Hepatocyte (in vitro differentiated cells): ENCODE measurements around the gene SNX9. TPM values are rescaled to one million over a fixed set of nuclear protein-coding genes. Genes with fewer than 3 reads are reported as not detected.

Experiments used
- DNase-seq: peaks from one replicate; pipeline ENCODE4 v3.0.0-alpha.2; 2016; ENCODE audit warnings: low spot score
- H2AFZ ChIP-seq: fragments of 200-600 bp; sonication (generic); 2 replicates; pipeline ENCODE4 v1.6.0; 2016; ENCODE audit warnings: antibody characterized with exemption, mild to moderate bottlenecking
- H3K27ac ChIP-seq: fragments of 200-600 bp; sonication (generic); 2 replicates; pipeline ENCODE4 v1.5.1; 2016; ENCODE audit warnings: mild to moderate bottlenecking
- H3K27me3 ChIP-seq: fragments of 200-600 bp; sonication (generic); 2 replicates; pipeline ENCODE4 v1.6.1; 2016
- H3K36me3 ChIP-seq: fragments of 200-600 bp; sonication (generic); replicated peaks from 2 replicates; pipeline ENCODE4 v1.5.1; 2016; ENCODE audit warnings: low read depth; ENCODE audit not compliant: insufficient read depth
- H3K4me1 ChIP-seq: fragments of 200-600 bp; sonication (generic); 2 replicates; pipeline ENCODE4 v1.5.1; 2016; ENCODE audit warnings: mild to moderate bottlenecking, moderate library complexity; ENCODE audit not compliant: insufficient read depth
- H3K4me2 ChIP-seq: fragments of 200-600 bp; sonication (generic); 2 replicates; pipeline ENCODE4 v1.6.0; 2016
- H3K4me3 ChIP-seq: fragments of 200-600 bp; sonication (generic); 2 replicates; pipeline ENCODE4 v1.5.1; 2016; ENCODE audit warnings: mild to moderate bottlenecking
- H3K79me2 ChIP-seq: fragments of 200-600 bp; sonication (generic); 2 replicates; pipeline ENCODE4 v1.6.0; 2017; ENCODE audit warnings: mild to moderate bottlenecking
- H3K9me2 ChIP-seq: fragments of 200-600 bp; sonication (generic); replicated peaks from 2 replicates; pipeline ENCODE4 v1.6.0; 2017; ENCODE audit warnings: mild to moderate bottlenecking; ENCODE audit not compliant: insufficient read depth
- H3K9me3 ChIP-seq: fragments of 200-600 bp; sonication (generic); 2 replicates; pipeline ENCODE4 v1.5.1; 2016; ENCODE audit warnings: low read depth, mild to moderate bottlenecking
- H4K20me1 ChIP-seq: fragments of 200-600 bp; sonication (generic); 2 replicates; pipeline ENCODE4 v1.6.0; 2016; ENCODE audit warnings: mild to moderate bottlenecking; ENCODE audit not compliant: insufficient read depth, poor library complexity, severe bottlenecking
- EZH2 ChIP-seq: fragments of 200-600 bp; sonication (generic); IDR thresholded peaks from 2 replicates; pipeline ENCODE4 v1.6.1; 2016; ENCODE audit warnings: antibody characterized with exemption, mild to moderate bottlenecking, borderline replicate concordance
- EZH2phosphoT487 ChIP-seq: fragments of 200-600 bp; sonication (generic); IDR thresholded peaks from one replicate; pipeline ENCODE4 v1.6.1; 2018; ENCODE audit warnings: antibody characterized with exemption, mild to moderate bottlenecking, low read depth, moderate library complexity; ENCODE audit not compliant: unreplicated experiment, severe bottlenecking
- WGBS: methylation state at CpG from one replicate; pipeline ENCODE4 v1.1.6; 2016; ENCODE audit warnings: low lambda C conversion rate; ENCODE audit errors: missing lambda C conversion rate; 5-methylcytosine and 5-hydroxymethylcytosine counted together
- polyA plus RNA-seq: library from polyadenylated mRNA; unstranded; fragments of >200 nt; fragmentation: Nextera tagmentation; extraction: Ambion mirVana; gene quantifications from 2 replicates; pipeline ENCODE4 v1.2.1, GENCODE V29; 2016
- total RNA-seq: library from RNA; depleted of rRNA; stranded (reverse); fragments of >200 nt; gene quantifications from 2 replicates; pipeline ENCODE4 v1.2.3, GENCODE V29; 2014
- TF ChIP-seq, protein P1 (sequence below): fragments of 200-600 bp; sonication (generic); IDR thresholded peaks from 2 replicates; pipeline ENCODE4 v1.5.1; 2016; ENCODE audit warnings: antibody characterized with exemption, mild to moderate bottlenecking; ENCODE audit not compliant: poor library complexity

The SNX9 gene
- total and polyA plus RNA-seq, 2 experiments from 2014 or later = 34.1 to 34.7 TPM

DNA sequence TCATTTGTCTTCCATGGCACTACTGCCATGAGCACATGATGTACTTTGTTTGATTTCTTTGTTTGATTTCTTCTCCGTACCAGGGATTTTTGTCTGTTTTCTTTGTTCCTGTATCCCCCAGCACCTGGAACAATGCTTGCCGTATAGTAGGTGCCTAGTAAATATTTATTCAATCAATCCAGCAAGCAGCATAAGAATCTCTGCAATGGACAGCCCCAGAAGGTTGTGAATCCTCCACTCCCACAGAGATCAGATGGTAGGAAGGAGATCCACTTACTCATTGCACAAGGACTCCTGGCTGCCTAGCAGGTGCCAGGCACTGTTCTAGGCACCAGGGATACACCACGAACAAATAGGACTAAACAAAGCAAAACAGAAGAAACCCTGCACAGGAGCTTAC is 151.9 kb downstream of the SNX9 start:
- H3K9me2 ChIP-seq = no peaks in the 10 kb centered on the region
- H3K4me2 ChIP-seq = no peak overlapping the region
- H3K79me2 ChIP-seq = no peaks in the 10 kb centered on the region
- H3K36me3 ChIP-seq = no peaks in the 10 kb centered on the region
- H3K4me3 ChIP-seq = no peak overlapping the region
- H3K27me3 ChIP-seq = no peaks in the 10 kb centered on the region
- no peaks in the 10 kb centered on the region for H3K4me1 ChIP-seq
- H4K20me1 ChIP-seq = no peaks in the 10 kb centered on the region
- no peak overlapping the region for H3K27ac ChIP-seq
- no peak for DNase-seq
- TF ChIP-seq, protein P1, sequence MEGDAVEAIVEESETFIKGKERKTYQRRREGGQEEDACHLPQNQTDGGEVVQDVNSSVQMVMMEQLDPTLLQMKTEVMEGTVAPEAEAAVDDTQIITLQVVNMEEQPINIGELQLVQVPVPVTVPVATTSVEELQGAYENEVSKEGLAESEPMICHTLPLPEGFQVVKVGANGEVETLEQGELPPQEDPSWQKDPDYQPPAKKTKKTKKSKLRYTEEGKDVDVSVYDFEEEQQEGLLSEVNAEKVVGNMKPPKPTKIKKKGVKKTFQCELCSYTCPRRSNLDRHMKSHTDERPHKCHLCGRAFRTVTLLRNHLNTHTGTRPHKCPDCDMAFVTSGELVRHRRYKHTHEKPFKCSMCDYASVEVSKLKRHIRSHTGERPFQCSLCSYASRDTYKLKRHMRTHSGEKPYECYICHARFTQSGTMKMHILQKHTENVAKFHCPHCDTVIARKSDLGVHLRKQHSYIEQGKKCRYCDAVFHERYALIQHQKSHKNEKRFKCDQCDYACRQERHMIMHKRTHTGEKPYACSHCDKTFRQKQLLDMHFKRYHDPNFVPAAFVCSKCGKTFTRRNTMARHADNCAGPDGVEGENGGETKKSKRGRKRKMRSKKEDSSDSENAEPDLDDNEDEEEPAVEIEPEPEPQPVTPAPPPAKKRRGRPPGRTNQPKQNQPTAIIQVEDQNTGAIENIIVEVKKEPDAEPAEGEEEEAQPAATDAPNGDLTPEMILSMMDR = no peak
- TF ChIP-seq EZH2 = no peak
- no peak for TF ChIP-seq EZH2phosphoT487
- WGBS = 75% methylated on average over 3 of the region's 3 CpGs
- H2AFZ ChIP-seq = no peak overlapping the region
- H3K9me3 ChIP-seq = no peaks in the 10 kb centered on the region

DNA sequence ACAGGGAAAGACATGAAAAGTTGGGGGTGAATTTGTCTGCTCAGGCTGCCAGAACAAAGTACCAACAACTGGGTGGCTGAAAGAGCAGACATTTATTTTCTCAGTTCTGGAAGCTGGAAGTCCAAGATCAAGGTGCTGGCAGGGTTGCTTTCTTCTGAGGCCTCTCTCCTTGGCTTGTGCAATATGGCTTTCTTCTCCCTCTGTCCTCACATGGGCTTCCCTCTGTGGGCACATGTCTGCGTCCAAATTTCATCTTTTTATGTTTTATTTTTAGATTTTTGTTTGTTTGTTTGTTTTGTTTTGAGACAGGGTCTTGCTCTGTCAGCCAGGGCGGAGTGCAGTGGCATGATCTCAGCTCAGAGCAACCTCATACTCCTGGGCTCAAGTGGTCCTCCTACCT is 152.4 kb downstream of the SNX9 start:
- no peak for TF ChIP-seq EZH2phosphoT487
- TF ChIP-seq, protein P1 = no peak
- no peak for TF ChIP-seq EZH2
- no peaks in the 10 kb centered on the region for H3K79me2 ChIP-seq
- no peaks in the 10 kb centered on the region for H3K9me3 ChIP-seq
- 96% methylated on average over 2 of the region's 2 CpGs for WGBS
- no peak overlapping the region for H3K4me2 ChIP-seq
- no peaks in the 10 kb centered on the region for H4K20me1 ChIP-seq
- no peak overlapping the region for H2AFZ ChIP-seq
- no peak overlapping the region for H3K27ac ChIP-seq
- no peaks in the 10 kb centered on the region for H3K36me3 ChIP-seq
- H3K4me3 ChIP-seq = no peak overlapping the region
- no peaks in the 10 kb centered on the region for H3K27me3 ChIP-seq
- H3K4me1 ChIP-seq = no peaks in the 10 kb centered on the region
- H3K9me2 ChIP-seq = no peaks in the 10 kb centered on the region
- no peak for DNase-seq

DNA sequence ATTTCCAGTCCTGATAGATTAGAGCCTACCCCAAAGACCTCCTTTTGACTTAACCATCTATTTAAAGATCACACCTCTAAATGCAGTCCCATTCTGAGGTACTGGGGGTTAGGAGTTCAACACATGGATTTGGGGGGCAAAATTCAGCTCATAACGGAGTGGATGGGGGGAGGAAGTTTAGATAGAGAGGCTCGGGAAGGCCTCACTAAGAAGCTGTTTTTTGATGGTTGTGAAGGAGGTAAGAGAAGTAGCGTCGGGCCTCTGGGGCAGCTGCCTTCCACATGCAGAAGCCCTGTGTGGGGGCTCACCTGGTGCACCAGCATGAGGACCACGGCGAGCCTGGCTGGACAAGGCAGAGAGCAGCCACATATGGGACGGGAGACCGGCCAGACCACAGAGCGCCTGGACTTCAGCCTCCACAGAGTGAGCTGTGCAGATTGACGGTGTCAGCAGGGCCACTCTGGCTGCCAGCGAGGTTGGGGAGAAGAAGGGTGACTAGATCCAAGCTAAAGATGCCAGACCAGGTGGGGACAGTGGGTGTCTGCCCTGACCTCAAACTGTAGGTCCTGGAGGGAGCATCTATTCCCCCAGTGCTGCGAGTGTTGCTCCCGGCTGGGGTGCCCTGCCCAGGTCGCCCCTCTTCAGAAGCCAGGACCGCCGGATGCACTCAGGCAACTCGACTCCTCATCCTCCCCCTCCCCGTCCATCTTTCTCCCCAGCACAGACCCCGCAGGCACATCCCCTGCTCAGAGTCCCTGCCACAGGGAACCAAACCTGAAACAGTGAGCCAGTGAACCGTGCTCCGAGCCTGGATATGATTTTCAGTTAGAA is 153.5 kb downstream of the SNX9 start:
- no peak for TF ChIP-seq EZH2phosphoT487
- TF ChIP-seq, protein P1 = no peak
- TF ChIP-seq EZH2 = no peak
- no peaks in the 10 kb centered on the region for H3K27me3 ChIP-seq
- no peak for DNase-seq
- no peaks in the 10 kb centered on the region for H4K20me1 ChIP-seq
- no peak overlapping the region for H3K4me3 ChIP-seq
- H3K9me3 ChIP-seq = no peaks in the 10 kb centered on the region
- no peak overlapping the region for H3K27ac ChIP-seq
- H3K79me2 ChIP-seq = no peaks in the 10 kb centered on the region
- no peaks in the 10 kb centered on the region for H3K36me3 ChIP-seq
- no peaks in the 10 kb centered on the region for H3K4me1 ChIP-seq
- H2AFZ ChIP-seq = no peak overlapping the region
- H3K4me2 ChIP-seq = no peak overlapping the region
- no peaks in the 10 kb centered on the region for H3K9me2 ChIP-seq
- 88% methylated on average over 21 of the region's 21 CpGs for WGBS
